ENCODE results near the gene TXLNB. TPM values are rescaled to one million over a fixed set of nuclear protein-coding genes. Genes with fewer than 3 reads are reported as not detected.
"Not testable (repeated sequence)": the region's sequence is repeated elsewhere in the genome, so short reads cannot be mapped to it uniquely, and the experiment has no call there.

Gene TXLNB
- total and polyA plus RNA-seq, 2 experiments from 2014 or later, result 0.37 to 0.50 TPM

DNA sequence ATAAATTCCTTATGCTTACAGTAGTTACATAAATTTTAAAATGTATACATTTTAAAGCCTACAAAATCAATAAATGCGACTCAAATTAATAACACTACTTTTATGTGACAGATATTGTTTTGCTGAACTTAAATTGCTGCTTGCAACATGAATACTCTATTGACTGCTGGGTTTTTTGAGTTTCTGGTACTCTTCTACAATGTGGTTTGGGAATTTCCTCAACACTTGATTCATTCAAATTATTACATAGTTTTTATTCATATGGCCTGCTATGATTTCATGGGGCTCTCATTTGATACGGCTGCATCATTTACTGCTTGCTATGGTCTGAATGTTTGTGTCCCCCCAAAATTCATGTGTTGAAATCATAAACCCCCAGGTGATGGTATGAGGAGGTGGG, 2.3 kb upstream of the TXLNB start:
- H2AFZ ChIP-seq, result no peak overlapping the region
- H3K9me3 ChIP-seq (ENCODE audit: low read depth), result no peaks in the 10 kb centered on the region
- 89% methylated on average over 2 of the region's 2 CpGs for WGBS (ENCODE audit: low lambda C conversion rate, missing lambda C conversion rate)
- no peak overlapping the region for H3K4me3 ChIP-seq
- H3K4me2 ChIP-seq, result no peak overlapping the region
- H3K36me3 ChIP-seq (replicated peaks; ENCODE audit: insufficient read depth, low read depth), result no peaks in the 10 kb centered on the region
- H3K9me2 ChIP-seq (replicated peaks; ENCODE audit: insufficient read depth), result no peaks in the 10 kb centered on the region
- H4K20me1 ChIP-seq (ENCODE audit: insufficient read depth, poor library complexity, severe bottlenecking), result no peaks in the 10 kb centered on the region
- DNase-seq (ENCODE audit: low spot score), result no peak
- H3K4me1 ChIP-seq (ENCODE audit: insufficient read depth), result peaks cover 3% of the 10 kb centered on the region
- TF ChIP-seq EZH2 (IDR thresholded peaks at IDR 0.05; ENCODE audit: borderline replicate concordance), result no peak
- no peak for TF ChIP-seq EZH2phosphoT487 (IDR thresholded peaks at IDR 0.05; ENCODE audit: low read depth, severe bottlenecking, unreplicated experiment)
- TF ChIP-seq, protein P1, sequence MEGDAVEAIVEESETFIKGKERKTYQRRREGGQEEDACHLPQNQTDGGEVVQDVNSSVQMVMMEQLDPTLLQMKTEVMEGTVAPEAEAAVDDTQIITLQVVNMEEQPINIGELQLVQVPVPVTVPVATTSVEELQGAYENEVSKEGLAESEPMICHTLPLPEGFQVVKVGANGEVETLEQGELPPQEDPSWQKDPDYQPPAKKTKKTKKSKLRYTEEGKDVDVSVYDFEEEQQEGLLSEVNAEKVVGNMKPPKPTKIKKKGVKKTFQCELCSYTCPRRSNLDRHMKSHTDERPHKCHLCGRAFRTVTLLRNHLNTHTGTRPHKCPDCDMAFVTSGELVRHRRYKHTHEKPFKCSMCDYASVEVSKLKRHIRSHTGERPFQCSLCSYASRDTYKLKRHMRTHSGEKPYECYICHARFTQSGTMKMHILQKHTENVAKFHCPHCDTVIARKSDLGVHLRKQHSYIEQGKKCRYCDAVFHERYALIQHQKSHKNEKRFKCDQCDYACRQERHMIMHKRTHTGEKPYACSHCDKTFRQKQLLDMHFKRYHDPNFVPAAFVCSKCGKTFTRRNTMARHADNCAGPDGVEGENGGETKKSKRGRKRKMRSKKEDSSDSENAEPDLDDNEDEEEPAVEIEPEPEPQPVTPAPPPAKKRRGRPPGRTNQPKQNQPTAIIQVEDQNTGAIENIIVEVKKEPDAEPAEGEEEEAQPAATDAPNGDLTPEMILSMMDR (IDR thresholded peaks at IDR 0.05; ENCODE audit: poor library complexity), result no peak
- H3K27me3 ChIP-seq, result no peaks in the 10 kb centered on the region
- H3K27ac ChIP-seq, result no peak overlapping the region
- H3K79me2 ChIP-seq, result no peaks in the 10 kb centered on the region

DNA sequence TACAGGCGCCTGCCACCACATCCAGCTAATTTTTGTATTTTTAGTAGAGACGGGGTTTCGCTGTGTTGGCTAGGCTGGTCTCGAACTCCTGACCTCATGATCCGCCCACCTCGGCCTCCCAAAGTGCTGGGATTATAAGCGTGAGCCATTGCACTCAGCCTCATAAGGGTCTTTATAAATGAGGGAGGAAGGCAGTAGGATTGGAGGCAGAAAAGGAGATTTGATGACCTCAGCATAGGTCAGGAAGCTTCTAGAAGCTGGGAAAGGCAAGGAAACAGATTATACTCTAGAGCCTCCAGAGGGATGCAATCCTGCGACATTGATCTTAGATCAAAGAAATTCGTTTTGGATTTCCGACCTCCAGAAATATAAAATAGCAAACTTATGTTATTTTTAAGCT, 1.4 kb upstream of the TXLNB start:
- not testable (repeated sequence) for H3K9me2 ChIP-seq (replicated peaks; ENCODE audit: insufficient read depth); H3K4me3 ChIP-seq; H3K9me3 ChIP-seq (ENCODE audit: low read depth); H3K79me2 ChIP-seq; H3K36me3 ChIP-seq (replicated peaks; ENCODE audit: insufficient read depth, low read depth); H2AFZ ChIP-seq; H3K4me2 ChIP-seq; DNase-seq (ENCODE audit: low spot score); H4K20me1 ChIP-seq (ENCODE audit: insufficient read depth, poor library complexity, severe bottlenecking); H3K27ac ChIP-seq; H3K27me3 ChIP-seq; H3K4me1 ChIP-seq (ENCODE audit: insufficient read depth)
- 96% methylated on average over 10 of the region's 10 CpGs for WGBS (ENCODE audit: low lambda C conversion rate, missing lambda C conversion rate)

DNA sequence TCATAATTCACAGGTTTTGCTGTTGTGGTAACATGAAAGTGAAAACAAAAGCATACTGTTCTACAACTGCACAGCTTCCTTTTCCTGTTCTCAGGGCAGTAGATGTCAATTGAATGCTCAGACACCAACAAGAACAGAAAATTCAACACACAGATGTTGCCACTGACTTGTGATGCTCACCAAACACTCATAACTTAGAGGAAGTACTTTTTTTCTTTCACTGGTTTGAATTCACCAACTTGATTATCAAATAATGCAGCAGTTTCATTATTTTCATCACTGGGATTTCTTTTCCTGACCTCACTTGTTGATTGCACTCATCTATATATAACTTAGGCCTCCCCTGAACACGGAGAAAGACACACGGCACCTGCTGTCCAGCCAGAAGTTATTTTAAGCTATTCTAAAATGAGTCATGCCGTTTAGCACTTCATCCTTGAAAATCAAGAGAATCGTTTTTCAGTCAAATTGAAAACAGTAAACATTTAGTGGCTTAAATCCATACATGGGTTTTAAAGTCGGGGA, 949 bp downstream of the TXLNB start:
- Histone ChIP-seq H3K4me2 (no peak overlapping the region), H2AFZ (no peak overlapping the region), H3K79me2 (no peaks in the 10 kb centered on the region), H3K4me1 (ENCODE audit: insufficient read depth) (peaks cover 3% of the 10 kb centered on the region), H3K27me3 (no peaks in the 10 kb centered on the region), H3K27ac (peak overlapping the region; percentile 26), H3K36me3 (replicated peaks; ENCODE audit: insufficient read depth, low read depth) (no peaks in the 10 kb centered on the region), H3K9me3 (ENCODE audit: low read depth) (no peaks in the 10 kb centered on the region), H4K20me1 (ENCODE audit: insufficient read depth, poor library complexity, severe bottlenecking) (no peaks in the 10 kb centered on the region), H3K4me3 (no peak overlapping the region), H3K9me2 (replicated peaks; ENCODE audit: insufficient read depth) (no peaks in the 10 kb centered on the region)
- TF ChIP-seq, protein P1 (IDR thresholded peaks at IDR 0.05; ENCODE audit: poor library complexity), result no peak
- TF ChIP-seq EZH2phosphoT487 (IDR thresholded peaks at IDR 0.05; ENCODE audit: low read depth, severe bottlenecking, unreplicated experiment) (no peak), EZH2 (IDR thresholded peaks at IDR 0.05; ENCODE audit: borderline replicate concordance) (no peak)
- DNase-seq (ENCODE audit: low spot score), result no peak
- 67% methylated on average over 5 of the region's 5 CpGs for WGBS (ENCODE audit: low lambda C conversion rate, missing lambda C conversion rate)

DNA sequence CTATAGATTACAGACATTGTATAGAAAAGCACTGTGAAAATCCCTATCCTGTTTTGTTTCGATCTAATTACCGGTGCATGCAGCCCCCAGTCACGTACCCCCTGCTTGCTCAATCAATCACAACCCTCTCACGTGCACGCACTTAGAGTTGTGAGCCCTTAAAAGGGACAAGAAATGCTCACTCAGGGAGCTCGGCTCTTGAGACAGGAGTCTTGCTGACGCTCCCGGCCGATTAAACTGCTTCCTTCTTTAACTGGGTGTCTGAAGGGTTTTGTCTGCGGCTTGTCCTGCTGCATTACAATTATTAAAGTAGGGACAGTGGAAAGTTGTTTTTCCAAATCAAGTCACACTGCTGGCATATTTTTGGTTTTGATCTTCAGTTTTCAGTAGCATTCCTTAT, 2.6 kb downstream of the TXLNB start:
- H3K79me2 ChIP-seq, result no peaks in the 10 kb centered on the region
- TF ChIP-seq EZH2 (IDR thresholded peaks at IDR 0.05; ENCODE audit: borderline replicate concordance) (no peak), EZH2phosphoT487 (IDR thresholded peaks at IDR 0.05; ENCODE audit: low read depth, severe bottlenecking, unreplicated experiment) (no peak)
- TF ChIP-seq, protein P1 (IDR thresholded peaks at IDR 0.05; ENCODE audit: poor library complexity), result no peak
- no peak overlapping the region for H3K4me2 ChIP-seq
- no peaks in the 10 kb centered on the region for H4K20me1 ChIP-seq (ENCODE audit: insufficient read depth, poor library complexity, severe bottlenecking)
- H3K4me1 ChIP-seq (ENCODE audit: insufficient read depth), result peaks cover 7% of the 10 kb centered on the region
- H2AFZ ChIP-seq, result no peak overlapping the region
- no peaks in the 10 kb centered on the region for H3K9me2 ChIP-seq (replicated peaks; ENCODE audit: insufficient read depth)
- no peak overlapping the region for H3K27ac ChIP-seq
- H3K36me3 ChIP-seq (replicated peaks; ENCODE audit: insufficient read depth, low read depth), result no peaks in the 10 kb centered on the region
- no peaks in the 10 kb centered on the region for H3K9me3 ChIP-seq (ENCODE audit: low read depth)
- WGBS (ENCODE audit: low lambda C conversion rate, missing lambda C conversion rate), result 69% methylated on average over 10 of the region's 10 CpGs
- DNase-seq (ENCODE audit: low spot score), result no peak
- H3K4me3 ChIP-seq, result no peak overlapping the region
- H3K27me3 ChIP-seq, result no peaks in the 10 kb centered on the region

Measured in hepatocyte (in vitro differentiated cells).